Psoas muscle (tissue), 8 donors: ENCODE results near the gene RAD23B. TPM values are rescaled to one million over a fixed set of nuclear protein-coding genes. Genes with fewer than 3 reads are reported as not detected.

Source experiments
- ATAC-seq, 4 donors: fragments of 200-7000 bp; cut with Tn5 transposase; one replicate each; pipeline ENCODE4 v1.9.1; 2020; ENCODE audit warnings: moderate library complexity in 3 of 4, mild to moderate bottlenecking in 2 of 4
- DNase-seq, 2 donors: peaks; one replicate each; pipeline ENCODE4 v3.0.0-alpha.2; 2020
- H3K27ac ChIP-seq: fragments of 200-600 bp; one replicate; pipeline ENCODE4 v1.8.0; 2022
- H3K27me3 ChIP-seq, 3 donors: fragments of 200-600 bp in 1 of 3; one replicate each; pipeline versions ENCODE4 v1.6.1 to v1.8.0; 2013 to 2022; ENCODE audit warnings: low read length in 2 of 3, mild to moderate bottlenecking in 2 of 3, moderate library complexity in 1 of 3; ENCODE audit not compliant: insufficient read depth in 3 of 3
- H3K36me3 ChIP-seq, 2 donors: fragments of 200-600 bp in 1 of 2; one replicate each; pipeline versions ENCODE4 v1.6.1 to v1.8.0; 2013 to 2022; ENCODE audit warnings: low read depth in 1 of 2, mild to moderate bottlenecking in 1 of 2, moderate library complexity in 1 of 2; ENCODE audit not compliant: insufficient read depth in 1 of 2
- H3K4me1 ChIP-seq: fragments of 200-600 bp; one replicate; pipeline ENCODE4 v1.8.0; 2022
- H3K4me3 ChIP-seq: fragments of 200-600 bp; one replicate; pipeline ENCODE4 v1.8.0; 2022; ENCODE audit warnings: mild to moderate bottlenecking
- H3K9me3 ChIP-seq: fragments of 200-600 bp; one replicate; pipeline ENCODE4 v1.8.0; 2022
- CTCF ChIP-seq: fragments of 200-600 bp; IDR thresholded peaks from one replicate; pipeline ENCODE4 v1.8.0; 2022; ENCODE audit warnings: antibody characterized with exemption
- WGBS, 3 donors: extraction: QIAGEN DNeasy Blood & Tissue Kit; methylation state at CpG; one replicate each; pipeline versions ENCODE4 v1.1.6 to v1.1.7; 2013; 5-methylcytosine and 5-hydroxymethylcytosine counted together
- intact Hi-C, 2 donors: fragments of 100-400 bp; cut with DNase I; formaldehyde crosslinking; loops; one replicate each; pipeline versions ENCODE4 v1.11.0 to v1.14.2; 2022
- polyA plus RNA-seq, 3 donors: library from polyadenylated mRNA; stranded (reverse); fragments of 200-250 nt; gene quantifications; one replicate each; pipeline ENCODE4 v1.2.3, GENCODE V29; 2013
- total RNA-seq, 4 donors: library from RNA; stranded (reverse); fragmentation: NEBNext Ultra II Directional in 2 of 4; extraction: Animal tissue kit (Norgen Biotek cat#: 25700) in 2 of 4; gene quantifications; one replicate each; pipeline versions ENCODE4 v1.2.1 to v1.2.4, GENCODE V29; 2021 to 2023
- donor health status: healthy with polysubstance abuse.
- donor health status: DM: no; HTN: no; CAD: no; lungs with moderate emphysema.
- donor health status: Bipolar disorder and iron deficiency.
- donor health status: healthy.
- donor health status: DM: yes; HTN: yes; CAD: no.
- donor health status: DM: no; HTN: no; CAD: no.
- donor health status: DM: no; HTN: no; CAD: no.
- donor health status: DM: yes; HTN: yes; CAD: no.

The RAD23B gene
- total and polyA plus RNA-seq, 7 donors, result 126 to 283 (median 225) TPM

GRCh38 chr9:107336718-107337360 is 53.8 kb downstream of the RAD23B start:
- peak overlapping the region; percentile 65 for H3K27ac ChIP-seq

GRCh38 chr9:107337676-107338590 is 54.9 kb downstream of the RAD23B start:
- Histone ChIP-seq H3K4me3 (no peak overlapping the region), H3K36me3 (peaks cover 4 to 29% of the 10 kb centered on the region in 2 donors), H3K27ac (peak overlapping the region; percentile 65), H3K27me3 (no peaks in the 10 kb centered on the region), H3K4me1 (peaks cover 18% of the 10 kb centered on the region), H3K9me3 (no peaks in the 10 kb centered on the region)
- no peak for TF ChIP-seq CTCF
- ATAC-seq (peak in 3 of 4 donors; percentile 7 to 15 (median 11)), DNase-seq (no peak)
- WGBS, 3 donors, result 44 to 56% (median 47%) methylated on average over 16 of the region's 16 CpGs
- intact Hi-C loops, result loop anchor here (5.0 to 10.0 kb wide), 2 partner anchors 51 to 53 kb away; partner anchors contain the start of gene RAD23B (in 1 of the 2)

More at GRCh38 chr9:107336718-107337360, 53.8 kb downstream of the RAD23B start:
- ATAC-seq, result peak; percentile 38 to 64 (median 56)
- TF ChIP-seq CTCF, result no peak
- Histone ChIP-seq H3K27me3 (no peaks in the 10 kb centered on the region), H3K9me3 (no peaks in the 10 kb centered on the region), H3K36me3 (peaks cover 6 to 39% of the 10 kb centered on the region in 2 donors), H3K4me3 (no peak overlapping the region), H3K4me1 (peaks cover 18% of the 10 kb centered on the region)
- intact Hi-C loops, result loop anchor here (5.0 to 10.0 kb wide), 2 partner anchors 50 to 52 kb away; partner anchors contain the start of gene RAD23B (in 1 of the 2)
- DNase-seq, result peak in 1 of 2 donors; percentile 34
- 34 to 48% (median 47%) methylated on average over 6 of the region's 6 CpGs for WGBS, 3 donors

- H3K9me3 ChIP-seq, result no peaks in the 10 kb centered on the region
- no peak for DNase-seq
- ATAC-seq, result peak in 1 of 4 donors; percentile 17
- 81 to 87% (median 85%) methylated on average over 7 of the region's 7 CpGs for WGBS, 3 donors
- H3K36me3 ChIP-seq, result peaks cover 0 to 17% of the 10 kb centered on the region in 2 donors
- TF ChIP-seq CTCF, result no peak
- H3K27ac ChIP-seq, result peak overlapping the region; percentile 65
- peaks cover 18% of the 10 kb centered on the region for H3K4me1 ChIP-seq
- no peaks in the 10 kb centered on the region for H3K27me3 ChIP-seq
- no peak overlapping the region for H3K4me3 ChIP-seq
- intact Hi-C loops, result loop anchor here (5.0 to 10.0 kb wide), 2 partner anchors 52 to 54 kb away; partner anchors contain the start of gene RAD23B (in 1 of the 2)
These were observed 56.0 kb downstream of the RAD23B start for GRCh38 chr9:107338911-107339659.

- WGBS, 3 donors, result 42 to 50% (median 42%) methylated on average over 18 of the region's 18 CpGs
- Histone ChIP-seq H3K36me3 (peaks cover 0 to 10% of the 10 kb centered on the region in 2 donors), H3K4me1 (peaks cover 29% of the 10 kb centered on the region), H3K9me3 (no peaks in the 10 kb centered on the region), H3K27me3 (no peaks in the 10 kb centered on the region), H3K27ac (no peak overlapping the region), H3K4me3 (no peak overlapping the region)
- TF ChIP-seq CTCF, result peak; percentile 90
- DNase-seq (peak; percentile 81 to 89), ATAC-seq (peak; percentile 59 to 77 (median 69))
- intact Hi-C loops, result loop anchor here (2.0 to 5.0 kb wide), 3 partner anchors 104 to 204 kb away; no protein-coding TSS in a partner anchor
These were observed 58.0 kb downstream of the RAD23B start for GRCh38 chr9:107340920-107341632.
